Measurements from ENCODE around the gene SH3PXD2B.
"Not testable (repeated sequence)": the region's sequence is repeated elsewhere in the genome, so short reads cannot be mapped to it uniquely, and the experiment has no call there.

SH3PXD2B gene

GRCh38 chr5:172302047-172302710, 152.1 kb downstream of the SH3PXD2B start:
- in situ Hi-C loops (cut with HindIII; ENCODE audit: low pct_ligation_motif_present, low pct_unique_long_range_greater_than_20kb, low sequenced_read_pairs), result no loop called here
- no peak for DNase-seq

- no peak for DNase-seq
- in situ Hi-C loops (cut with HindIII; ENCODE audit: low pct_ligation_motif_present, low pct_unique_long_range_greater_than_20kb, low sequenced_read_pairs), result no loop called here
Observed at GRCh38 chr5:172299916-172300439, 154.3 kb downstream of the SH3PXD2B start.

- no peak for DNase-seq
- in situ Hi-C loops (cut with HindIII; ENCODE audit: low pct_ligation_motif_present, low pct_unique_long_range_greater_than_20kb, low sequenced_read_pairs), result no loop called here
Observed at GRCh38 chr5:172294831-172295230, 159.5 kb downstream of the SH3PXD2B start.

GRCh38 chr5:172293745-172294342, 160.5 kb downstream of the SH3PXD2B start:
- in situ Hi-C loops (cut with HindIII; ENCODE audit: low pct_ligation_motif_present, low pct_unique_long_range_greater_than_20kb, low sequenced_read_pairs), result no loop called here
- no peak for DNase-seq

- peak; percentile 66 for DNase-seq
Observed at GRCh38 chr5:172293054-172293744, 161.1 kb downstream of the SH3PXD2B start.

GRCh38 chr5:172291837-172292236, 162.5 kb downstream of the SH3PXD2B start:
- in situ Hi-C loops (cut with HindIII; ENCODE audit: low pct_ligation_motif_present, low pct_unique_long_range_greater_than_20kb, low sequenced_read_pairs); DNase-seq: not testable (repeated sequence)

More at GRCh38 chr5:172293054-172293744, 161.1 kb downstream of the SH3PXD2B start:
- in situ Hi-C loops (cut with HindIII; ENCODE audit: low pct_ligation_motif_present, low pct_unique_long_range_greater_than_20kb, low sequenced_read_pairs), result no loop called here

GRCh38 chr5:172288465-172288864, 165.9 kb downstream of the SH3PXD2B start:
- in situ Hi-C loops (cut with HindIII; ENCODE audit: low pct_ligation_motif_present, low pct_unique_long_range_greater_than_20kb, low sequenced_read_pairs), result no loop called here
- DNase-seq, result no peak

GRCh38 chr5:172287140-172287539, 167.2 kb downstream of the SH3PXD2B start:
- DNase-seq; in situ Hi-C loops (cut with HindIII; ENCODE audit: low pct_ligation_motif_present, low pct_unique_long_range_greater_than_20kb, low sequenced_read_pairs): not testable (repeated sequence)

- no peak for DNase-seq
- in situ Hi-C loops (cut with HindIII; ENCODE audit: low pct_ligation_motif_present, low pct_unique_long_range_greater_than_20kb, low sequenced_read_pairs), result no loop called here
Observed at GRCh38 chr5:172285226-172286143, 168.8 kb downstream of the SH3PXD2B start.

- in situ Hi-C loops (cut with HindIII; ENCODE audit: low pct_ligation_motif_present, low pct_unique_long_range_greater_than_20kb, low sequenced_read_pairs), result no loop called here
- peak; percentile 14 for DNase-seq
Observed at GRCh38 chr5:172284611-172284980, 169.7 kb downstream of the SH3PXD2B start.

- in situ Hi-C loops (cut with HindIII; ENCODE audit: low pct_ligation_motif_present, low pct_unique_long_range_greater_than_20kb, low sequenced_read_pairs), result no loop called here
- peak; percentile 79 for DNase-seq
Observed at GRCh38 chr5:172283862-172284610, 170.3 kb downstream of the SH3PXD2B start.

- in situ Hi-C loops (cut with HindIII; ENCODE audit: low pct_ligation_motif_present, low pct_unique_long_range_greater_than_20kb, low sequenced_read_pairs), result no loop called here
- peak; percentile 71 for DNase-seq
Observed at GRCh38 chr5:172283020-172283861, 171.1 kb downstream of the SH3PXD2B start, which contains the start of gene UBTD2. TSS of gene UBTD2 (minus strand) at chr5:172283764. CDS start at chr5:172283665, 99 bp downstream.

- DNase-seq, result peak; percentile 28
- in situ Hi-C loops (cut with HindIII; ENCODE audit: low pct_ligation_motif_present, low pct_unique_long_range_greater_than_20kb, low sequenced_read_pairs), result no loop called here
Observed at GRCh38 chr5:172282272-172283019, 171.9 kb downstream of the SH3PXD2B start.

- no peak for DNase-seq
- in situ Hi-C loops (cut with HindIII; ENCODE audit: low pct_ligation_motif_present, low pct_unique_long_range_greater_than_20kb, low sequenced_read_pairs), result no loop called here
Observed at GRCh38 chr5:172281346-172281745, 173.0 kb downstream of the SH3PXD2B start.

GRCh38 chr5:172280929-172281328, 173.4 kb downstream of the SH3PXD2B start:
- no peak for DNase-seq
- in situ Hi-C loops (cut with HindIII; ENCODE audit: low pct_ligation_motif_present, low pct_unique_long_range_greater_than_20kb, low sequenced_read_pairs), result no loop called here

- DNase-seq, result no peak
- in situ Hi-C loops (cut with HindIII; ENCODE audit: low pct_ligation_motif_present, low pct_unique_long_range_greater_than_20kb, low sequenced_read_pairs), result no loop called here
Observed at GRCh38 chr5:172280317-172280716, 174.0 kb downstream of the SH3PXD2B start.

Measured in ACHN (cell line).